ENCODE measurements around the gene TRPV5.
A peak's percentile ranks its signal among the peaks of the same experiment; 100 is the strongest.

TRPV5 gene

GRCh38 chr7:142866361-142867096, 67.0 kb downstream of the TRPV5 start:
- intact Hi-C loops (cut with DNase I), result no loop called here
- DNase-seq, result peak in 29 of 42 donors; percentile 25 to 83 (median 62)

- no peak for DNase-seq
- intact Hi-C loops (cut with DNase I), result no loop called here
Observed at GRCh38 chr7:142865766-142866165, 67.8 kb downstream of the TRPV5 start.

- intact Hi-C loops (cut with DNase I), result no loop called here
- DNase-seq, result peak in 37 of 42 donors; percentile 37 to 91 (median 69)
Observed at GRCh38 chr7:142864980-142865747, 68.4 kb downstream of the TRPV5 start.

GRCh38 chr7:142863891-142864685, 69.5 kb downstream of the TRPV5 start:
- no peak for DNase-seq

GRCh38 chr7:142862786-142863400, 70.7 kb downstream of the TRPV5 start:
- intact Hi-C loops (cut with DNase I), result no loop called here
- DNase-seq, result no peak

More at GRCh38 chr7:142863891-142864685, 69.5 kb downstream of the TRPV5 start:
- intact Hi-C loops (cut with DNase I), result no loop called here

GRCh38 chr7:142862351-142862750, 71.2 kb downstream of the TRPV5 start:
- intact Hi-C loops (cut with DNase I), result no loop called here
- DNase-seq, result no peak

GRCh38 chr7:142860968-142861367, 72.6 kb downstream of the TRPV5 start:
- no peak for DNase-seq
- intact Hi-C loops (cut with DNase I), result no loop called here

- intact Hi-C loops (cut with DNase I), result loop anchor here (10.0 kb wide), 2 partner anchors 145 to 355 kb away; no protein-coding TSS in a partner anchor
- DNase-seq, result no peak
Observed at GRCh38 chr7:142859829-142860228, 73.7 kb downstream of the TRPV5 start.

- intact Hi-C loops (cut with DNase I), result loop anchor here (10.0 kb wide), 2 partner anchors 145 to 355 kb away; no protein-coding TSS in a partner anchor
- no peak for DNase-seq
Observed at GRCh38 chr7:142859411-142859810, 74.1 kb downstream of the TRPV5 start.
